Muscle layer of duodenum (tissue), 2 donors: Measurements from ENCODE around the gene OR10V1.

ENCODE experiments used
- H3K27ac ChIP-seq: one replicate; pipeline ENCODE4 v1.7.0; 2013; ENCODE audit warnings: mild to moderate bottlenecking, low read length
- H3K27me3 ChIP-seq: one replicate; pipeline ENCODE4 v1.7.0; 2013; ENCODE audit warnings: low read depth, mild to moderate bottlenecking, control low read depth, low read length
- H3K36me3 ChIP-seq, 2 donors: one replicate each; pipeline ENCODE4 v1.7.0; 2013; ENCODE audit warnings: low read length in 2 of 2, control low read depth in 1 of 2, mild to moderate bottlenecking in 1 of 2; ENCODE audit not compliant: insufficient read depth in 2 of 2, control insufficient read depth in 1 of 2
- H3K4me1 ChIP-seq, 2 donors: one replicate each; pipeline ENCODE4 v1.7.0; 2013; ENCODE audit warnings: low read length in 2 of 2, mild to moderate bottlenecking in 2 of 2, control low read depth in 1 of 2, moderate library complexity in 1 of 2; ENCODE audit not compliant: insufficient read depth in 2 of 2, control insufficient read depth in 1 of 2
- H3K4me3 ChIP-seq, 2 donors: one replicate each; pipeline ENCODE4 v1.7.0; 2013; ENCODE audit warnings: low read length in 2 of 2, low read depth in 1 of 2, mild to moderate bottlenecking in 1 of 2
- H3K9me3 ChIP-seq, 2 donors: one replicate each; pipeline ENCODE4 v1.7.0; 2013; ENCODE audit warnings: low read length in 2 of 2, control low read depth in 1 of 2, mild to moderate bottlenecking in 1 of 2; ENCODE audit not compliant: control insufficient read depth in 1 of 2
- donor health status: healthy.

OR10V1 gene, protein sequence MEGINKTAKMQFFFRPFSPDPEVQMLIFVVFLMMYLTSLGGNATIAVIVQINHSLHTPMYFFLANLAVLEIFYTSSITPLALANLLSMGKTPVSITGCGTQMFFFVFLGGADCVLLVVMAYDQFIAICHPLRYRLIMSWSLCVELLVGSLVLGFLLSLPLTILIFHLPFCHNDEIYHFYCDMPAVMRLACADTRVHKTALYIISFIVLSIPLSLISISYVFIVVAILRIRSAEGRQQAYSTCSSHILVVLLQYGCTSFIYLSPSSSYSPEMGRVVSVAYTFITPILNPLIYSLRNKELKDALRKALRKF

DNA sequence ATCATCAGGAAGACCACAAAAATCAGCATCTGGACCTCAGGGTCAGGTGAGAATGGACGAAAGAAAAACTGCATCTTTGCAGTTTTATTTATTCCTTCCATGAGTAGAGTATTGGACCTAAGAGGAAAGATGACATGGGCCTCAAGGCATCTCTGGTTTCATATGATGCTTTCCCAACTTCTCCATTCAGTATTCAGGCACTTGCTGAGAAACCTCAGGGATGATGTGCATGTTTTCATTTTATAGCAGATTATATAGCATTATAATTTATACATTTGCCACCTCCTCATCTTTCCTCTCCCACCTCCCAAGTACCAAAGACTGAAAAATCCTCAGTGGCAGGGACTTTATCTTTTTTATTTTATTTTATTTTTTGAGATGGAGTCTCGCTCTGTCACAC lies at the start of gene OR10V1:
OR10V1 (minus strand) TSS at position 101 of the 400 bp plus-strand sequence; CDS start at position 101, 0 bp downstream.
- Histone ChIP-seq H3K4me1 (no peaks in the 10 kb centered on the region), H3K36me3 (no peaks in the 10 kb centered on the region), H3K9me3 (no peaks in the 10 kb centered on the region), H3K27me3 (peaks cover 3% of the 10 kb centered on the region), H3K4me3 (no peak within 1 kb of the TSS), H3K27ac (no peak within 1 kb of the TSS)

DNA sequence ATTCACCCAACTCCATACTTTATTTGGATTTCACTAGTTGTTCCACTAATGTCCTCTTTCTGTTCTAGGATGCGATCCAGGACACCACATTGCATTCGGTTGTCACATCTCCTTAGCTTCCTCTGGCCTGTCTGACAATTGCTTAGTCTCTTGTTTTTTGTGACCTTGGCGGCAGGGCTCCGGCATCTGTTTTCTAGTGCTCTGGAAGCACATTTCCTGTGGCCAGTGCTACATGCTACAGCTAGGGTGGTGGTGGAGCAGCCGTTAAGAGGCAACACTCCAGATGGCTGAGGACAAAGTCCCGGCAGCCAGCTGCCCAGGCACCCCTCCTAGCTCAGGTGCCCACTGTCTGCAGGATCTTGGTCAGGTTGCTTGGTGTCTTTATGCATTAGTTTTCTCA lies 48.3 kb upstream of the OR10V1 start:
- Histone ChIP-seq H3K4me3 (no peak overlapping the region), H3K9me3 (no peaks in the 10 kb centered on the region), H3K36me3 (no peaks in the 10 kb centered on the region), H3K4me1 (peaks cover 0 to 3% of the 10 kb centered on the region in 2 donors), H3K27me3 (no peaks in the 10 kb centered on the region), H3K27ac (no peak overlapping the region)

DNA sequence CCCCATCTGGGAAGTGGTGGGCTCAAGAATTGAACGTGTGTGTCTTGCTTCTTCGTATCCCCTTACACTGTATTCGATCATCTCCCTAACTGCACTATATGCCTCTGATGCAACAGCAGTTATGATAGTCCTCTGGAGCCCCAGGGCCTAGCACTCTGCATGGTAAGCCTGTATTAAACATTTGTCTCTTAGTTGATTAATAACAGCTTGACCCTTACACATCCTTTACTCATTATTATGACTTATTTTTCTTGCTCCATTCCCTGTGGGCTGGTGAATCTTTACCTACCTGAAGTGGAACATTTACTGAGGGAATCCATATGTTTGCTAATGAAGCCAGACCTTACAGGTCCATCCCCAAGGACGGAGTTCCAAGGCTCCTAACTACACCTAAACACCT lies 47.1 kb upstream of the OR10V1 start:
- Histone ChIP-seq H3K27ac (no peak overlapping the region), H3K4me1 (peaks cover 0 to 3% of the 10 kb centered on the region in 2 donors), H3K9me3 (no peaks in the 10 kb centered on the region), H3K27me3 (no peaks in the 10 kb centered on the region), H3K4me3 (no peak overlapping the region), H3K36me3 (no peaks in the 10 kb centered on the region)

DNA sequence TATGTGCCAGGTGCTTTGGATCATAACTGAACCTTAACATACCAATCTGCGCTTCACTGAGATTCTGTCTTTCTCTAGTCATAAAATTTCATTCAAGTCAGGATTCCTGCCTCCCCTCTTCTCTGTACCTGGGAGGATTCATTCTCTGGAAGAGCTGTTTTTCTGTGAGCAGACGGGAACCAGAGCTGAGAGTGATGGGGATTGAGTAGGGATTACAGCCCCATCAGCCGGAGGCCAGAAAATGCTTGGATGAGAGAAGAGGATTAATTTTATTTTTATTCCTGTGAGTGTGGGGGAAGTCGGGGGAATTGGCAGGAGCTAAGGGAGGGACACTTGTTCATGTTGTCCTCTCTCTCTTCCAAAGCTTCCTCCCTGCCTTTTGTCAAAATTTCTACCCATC lies 46.3 kb upstream of the OR10V1 start:
- Histone ChIP-seq H3K27ac (no peak overlapping the region), H3K4me1 (no peaks in the 10 kb centered on the region), H3K27me3 (no peaks in the 10 kb centered on the region), H3K4me3 (no peak overlapping the region), H3K36me3 (no peaks in the 10 kb centered on the region), H3K9me3 (no peaks in the 10 kb centered on the region)

DNA sequence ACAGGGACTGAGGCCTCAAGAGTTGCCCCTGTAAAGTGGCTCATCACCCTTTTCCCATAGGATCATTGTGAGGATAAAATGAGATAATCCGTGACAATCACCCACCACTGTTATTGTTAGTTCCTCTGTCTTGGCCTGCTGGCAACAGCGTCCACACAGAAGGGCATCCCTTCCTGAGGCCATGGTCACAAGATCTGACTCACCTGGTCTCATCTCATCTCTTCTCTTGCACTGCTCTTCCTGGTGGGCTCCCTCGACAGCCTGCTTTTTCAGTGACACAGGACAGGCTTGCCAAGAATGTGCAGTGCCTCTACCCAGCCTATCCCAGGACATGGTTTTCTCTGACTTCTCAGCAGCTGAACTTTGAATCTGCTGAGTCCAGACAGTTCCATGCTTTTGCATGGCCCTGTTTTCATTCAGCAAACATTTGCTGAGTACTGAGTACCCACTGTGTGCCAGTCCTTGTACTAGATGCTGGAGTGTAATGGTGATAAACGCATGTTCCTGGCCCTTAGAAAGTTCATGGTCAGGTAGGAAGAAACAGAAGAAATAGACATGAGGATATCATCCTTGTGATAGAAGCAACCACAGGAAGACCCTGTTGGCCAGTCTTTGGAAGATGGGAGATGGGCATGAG lies 44.9 kb upstream of the OR10V1 start:
- Histone ChIP-seq H3K27ac (no peak overlapping the region), H3K9me3 (no peaks in the 10 kb centered on the region), H3K4me1 (peaks cover 0 to 4% of the 10 kb centered on the region in 2 donors), H3K4me3 (no peak overlapping the region), H3K36me3 (no peaks in the 10 kb centered on the region), H3K27me3 (no peaks in the 10 kb centered on the region)

DNA sequence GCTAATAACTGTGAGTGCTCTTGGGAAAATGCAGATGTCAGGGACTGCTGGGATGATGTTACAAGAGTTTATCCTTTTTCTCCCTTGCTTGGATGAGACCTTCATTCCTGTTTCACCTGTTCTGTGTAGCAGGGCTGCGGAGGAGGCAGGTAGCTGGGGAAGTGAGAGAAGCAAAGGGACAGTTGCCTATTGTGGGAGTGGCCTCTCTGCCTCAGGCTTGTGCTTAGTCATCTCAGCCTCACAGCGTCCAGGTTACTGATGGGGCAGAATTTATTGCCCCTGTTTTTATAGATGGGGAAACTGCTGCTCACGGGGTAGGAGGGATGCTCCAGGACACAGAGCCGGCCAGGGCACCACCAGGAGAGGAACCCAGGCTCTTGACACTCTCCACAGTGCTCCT lies 43.2 kb upstream of the OR10V1 start:
- Histone ChIP-seq H3K4me1 (peaks cover 0 to 4% of the 10 kb centered on the region in 2 donors), H3K27ac (peak overlapping the region; percentile 85), H3K36me3 (no peaks in the 10 kb centered on the region), H3K4me3 (peak overlapping the region; percentile 67 to 97), H3K9me3 (no peaks in the 10 kb centered on the region), H3K27me3 (no peaks in the 10 kb centered on the region)

DNA sequence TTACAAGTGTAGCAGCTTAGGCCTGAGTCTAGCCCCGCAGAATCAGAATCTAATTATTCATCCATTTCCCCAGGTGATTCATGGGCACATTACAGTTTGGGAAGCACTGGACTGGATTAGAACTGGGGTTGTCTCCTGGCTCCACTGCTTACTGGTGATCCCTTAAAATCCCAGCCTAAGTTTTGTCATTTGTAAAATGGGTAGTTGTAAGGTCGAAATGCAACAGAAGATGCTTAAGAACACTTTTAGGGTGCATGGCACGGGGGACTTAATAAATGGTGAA lies 42.9 kb upstream of the OR10V1 start:
- H3K27ac ChIP-seq, result peak overlapping the region; percentile 85
- H3K36me3 ChIP-seq, result no peaks in the 10 kb centered on the region
- H3K27me3 ChIP-seq, result no peaks in the 10 kb centered on the region
- H3K4me3 ChIP-seq, result peak overlapping the region; percentile 67 to 97
- H3K4me1 ChIP-seq, result peaks cover 0 to 4% of the 10 kb centered on the region in 2 donors
- no peaks in the 10 kb centered on the region for H3K9me3 ChIP-seq

DNA sequence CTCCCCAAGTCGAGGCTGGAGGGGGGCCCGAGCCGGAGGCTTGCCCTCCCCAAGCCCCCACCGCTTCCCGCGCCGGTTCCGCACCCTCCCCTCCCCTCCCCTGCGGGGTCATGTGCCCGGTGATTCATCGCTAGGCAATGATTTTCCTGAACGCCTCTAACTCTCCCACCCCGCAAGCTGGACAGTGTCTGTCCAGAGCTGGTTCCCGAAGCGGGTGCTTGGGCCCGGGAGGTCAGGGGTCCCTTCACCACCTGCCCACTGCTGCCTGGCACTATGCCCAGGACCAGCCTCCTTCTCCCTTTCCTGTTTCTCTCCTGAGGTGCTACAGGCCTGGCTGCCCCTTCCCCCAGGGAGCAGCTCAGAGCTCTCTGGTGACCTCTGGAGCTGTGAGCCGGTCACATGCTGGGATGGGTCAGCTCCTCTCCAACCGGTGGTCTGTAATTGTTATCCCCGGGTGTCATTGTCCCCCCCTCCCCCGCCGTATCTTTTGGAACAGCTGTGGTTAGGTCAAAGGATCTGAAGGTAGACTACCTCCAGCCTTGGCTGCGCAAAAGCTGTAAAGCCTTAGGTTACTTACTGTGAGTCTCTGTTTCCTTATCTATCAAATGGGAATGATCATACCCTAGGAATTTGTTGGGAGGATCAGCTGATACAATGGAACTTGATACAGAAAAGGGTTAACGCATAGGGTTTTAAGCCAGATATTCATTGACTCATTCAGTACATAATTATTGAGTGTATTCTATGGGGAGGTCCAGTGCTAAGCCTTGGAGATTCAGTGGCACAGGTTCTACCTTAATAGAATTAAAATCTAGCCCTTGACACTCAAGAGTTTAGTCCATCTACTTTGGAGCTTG lies 42.3 kb upstream of the OR10V1 start:
- Histone ChIP-seq H3K4me3 (peak overlapping the region; percentile 67 to 97), H3K27me3 (no peaks in the 10 kb centered on the region), H3K4me1 (peaks cover 0 to 4% of the 10 kb centered on the region in 2 donors), H3K27ac (peak overlapping the region; percentile 85), H3K9me3 (no peaks in the 10 kb centered on the region), H3K36me3 (no peaks in the 10 kb centered on the region)

DNA sequence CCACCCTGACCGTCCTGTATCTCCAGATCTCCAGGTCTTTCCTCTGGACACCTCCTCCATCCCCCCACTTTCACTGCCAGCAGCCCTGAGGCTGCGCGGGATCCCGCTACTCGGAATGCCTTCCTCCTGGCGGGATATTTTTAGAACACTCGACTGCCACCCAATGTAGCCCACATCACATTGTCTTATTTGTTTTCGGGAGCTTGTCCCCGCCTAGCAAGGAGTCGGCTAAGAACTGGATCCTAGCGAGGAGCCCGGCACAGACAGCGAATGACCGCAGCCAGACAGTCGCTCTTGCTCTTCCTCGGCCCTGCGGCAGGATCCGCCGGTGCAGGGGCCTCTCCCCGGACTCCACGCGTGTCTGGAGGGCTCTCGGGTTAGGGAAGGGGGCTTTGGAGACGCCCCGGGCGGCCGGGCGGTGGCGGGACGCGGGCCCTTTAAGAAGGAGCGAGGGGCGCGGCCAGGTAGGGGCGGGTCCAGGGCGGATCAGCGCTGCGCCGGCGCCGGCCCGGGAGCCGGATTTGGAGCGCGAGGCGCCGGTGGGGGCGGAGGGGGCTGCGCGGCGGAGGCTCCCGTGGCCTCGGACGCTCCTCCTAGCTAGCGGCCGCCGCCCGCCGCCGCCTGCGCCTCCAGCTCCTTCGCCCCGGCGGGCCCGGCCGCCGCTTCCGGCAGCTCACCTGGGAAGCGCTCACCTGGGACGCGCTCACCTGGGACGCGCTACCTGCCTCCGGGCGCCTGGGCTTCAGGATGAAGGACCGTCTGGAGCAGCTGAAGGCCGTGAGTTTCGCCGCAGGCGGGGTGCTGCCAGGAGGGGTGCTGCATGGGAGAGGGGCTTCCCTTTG lies 41.4 kb upstream of the OR10V1 start, which contains the start of gene STX3:
STX3 (plus strand) TSS at position 518 of the 842 bp plus-strand sequence; CDS start at position 748, 230 bp downstream.
- Histone ChIP-seq H3K36me3 (no peaks in the 10 kb centered on the region), H3K4me1 (peaks cover 0 to 4% of the 10 kb centered on the region in 2 donors), H3K27me3 (no peaks in the 10 kb centered on the region), H3K27ac (peak within 1 kb of the TSS; percentile 85), H3K9me3 (no peaks in the 10 kb centered on the region), H3K4me3 (peak within 1 kb of the TSS; percentile 87 to 97)

DNA sequence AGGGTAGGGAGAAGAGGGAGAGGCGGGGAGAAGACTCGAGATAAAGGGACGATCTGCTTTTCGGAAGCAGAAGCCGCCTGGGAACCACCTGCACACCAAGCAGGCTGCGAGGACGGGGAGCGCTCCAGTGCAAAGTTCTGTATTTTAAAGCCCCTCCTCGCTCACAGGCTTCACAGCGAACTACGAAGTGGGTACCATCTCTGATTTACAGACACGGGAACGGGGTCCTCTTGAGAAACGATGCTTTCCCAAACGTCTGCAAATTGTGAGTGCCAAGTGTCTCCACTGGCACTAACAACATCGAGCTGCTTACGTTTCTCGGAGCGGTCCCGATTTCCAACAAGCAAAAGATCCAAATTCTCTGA lies 40.8 kb upstream of the OR10V1 start:
- peak overlapping the region; percentile 87 to 97 for H3K4me3 ChIP-seq
- no peaks in the 10 kb centered on the region for H3K27me3 ChIP-seq
- H3K27ac ChIP-seq, result peak overlapping the region; percentile 57
- no peaks in the 10 kb centered on the region for H3K36me3 ChIP-seq
- peaks cover 0 to 4% of the 10 kb centered on the region in 2 donors for H3K4me1 ChIP-seq
- no peaks in the 10 kb centered on the region for H3K9me3 ChIP-seq
